HFF-Myc (cell line): ENCODE data around the gene ANO1.

ENCODE experiments used
- DNase-seq: peaks from one replicate; pipeline ENCODE4 v3.0.0-alpha.2; 2011; ENCODE audit warnings: low read depth; ENCODE audit errors: extremely low read depth
- H3K4me3 ChIP-seq: replicated peaks from 2 replicates; pipeline ENCODE4 v1.5.1; 2011; ENCODE audit warnings: low read depth, mild to moderate bottlenecking, control low read depth, low read length
- TF ChIP-seq, protein P1 (sequence below): IDR thresholded peaks from 2 replicates; pipeline ENCODE4 v1.5.1; 2012; ENCODE audit warnings: mild to moderate bottlenecking, low read depth, low read length, control low read depth; ENCODE audit errors: missing control alignments

The ANO1 gene

GRCh38 chr11:70078095-70078780, at the start of gene ANO1:
ANO1 (plus strand) TSS chr11:70078317; CDS start chr11:70078607, 290 bp downstream.
- H3K4me3 ChIP-seq = no peak within 1 kb of the TSS
- TF ChIP-seq, protein P1, sequence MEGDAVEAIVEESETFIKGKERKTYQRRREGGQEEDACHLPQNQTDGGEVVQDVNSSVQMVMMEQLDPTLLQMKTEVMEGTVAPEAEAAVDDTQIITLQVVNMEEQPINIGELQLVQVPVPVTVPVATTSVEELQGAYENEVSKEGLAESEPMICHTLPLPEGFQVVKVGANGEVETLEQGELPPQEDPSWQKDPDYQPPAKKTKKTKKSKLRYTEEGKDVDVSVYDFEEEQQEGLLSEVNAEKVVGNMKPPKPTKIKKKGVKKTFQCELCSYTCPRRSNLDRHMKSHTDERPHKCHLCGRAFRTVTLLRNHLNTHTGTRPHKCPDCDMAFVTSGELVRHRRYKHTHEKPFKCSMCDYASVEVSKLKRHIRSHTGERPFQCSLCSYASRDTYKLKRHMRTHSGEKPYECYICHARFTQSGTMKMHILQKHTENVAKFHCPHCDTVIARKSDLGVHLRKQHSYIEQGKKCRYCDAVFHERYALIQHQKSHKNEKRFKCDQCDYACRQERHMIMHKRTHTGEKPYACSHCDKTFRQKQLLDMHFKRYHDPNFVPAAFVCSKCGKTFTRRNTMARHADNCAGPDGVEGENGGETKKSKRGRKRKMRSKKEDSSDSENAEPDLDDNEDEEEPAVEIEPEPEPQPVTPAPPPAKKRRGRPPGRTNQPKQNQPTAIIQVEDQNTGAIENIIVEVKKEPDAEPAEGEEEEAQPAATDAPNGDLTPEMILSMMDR = no peak

GRCh38 chr11:70029115-70029860, 48.8 kb upstream of the ANO1 start:
- no peak overlapping the region for H3K4me3 ChIP-seq
- TF ChIP-seq, protein P1 = no peak
- DNase-seq = no peak

More at GRCh38 chr11:70078095-70078780, at the start of gene ANO1:
- no peak for DNase-seq

GRCh38 chr11:70029861-70030380, 48.2 kb upstream of the ANO1 start:
- DNase-seq = no peak
- TF ChIP-seq, protein P1 = no peak
- H3K4me3 ChIP-seq = no peak overlapping the region

GRCh38 chr11:70030412-70030811, 47.7 kb upstream of the ANO1 start:
- no peak overlapping the region for H3K4me3 ChIP-seq
- TF ChIP-seq, protein P1 = no peak
- DNase-seq = no peak

GRCh38 chr11:70031631-70032469, 46.3 kb upstream of the ANO1 start:
- TF ChIP-seq, protein P1 = no peak
- DNase-seq = no peak
- H3K4me3 ChIP-seq = no peak overlapping the region

DNA sequence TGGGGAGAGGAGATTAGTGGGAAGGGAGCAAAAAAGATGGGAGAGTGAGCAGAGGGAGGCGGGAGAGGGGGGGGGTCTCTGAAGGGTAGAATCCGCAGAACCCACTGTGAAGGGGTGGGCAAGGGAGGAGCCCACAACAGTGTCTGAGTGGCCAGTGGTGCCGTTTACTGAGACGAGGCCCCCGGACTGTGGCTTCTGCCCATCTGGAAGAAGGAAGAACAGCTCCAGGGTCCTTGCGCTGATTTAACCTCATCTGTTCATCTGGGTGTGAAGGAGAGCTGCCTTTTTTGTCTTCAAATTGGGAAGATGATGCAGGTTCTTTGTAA, 45.7 kb upstream of the ANO1 start:
- H3K4me3 ChIP-seq = no peak overlapping the region
- TF ChIP-seq, protein P1 = no peak
- no peak for DNase-seq
